Measurements from ENCODE around the gene TARBP1. TPM values are rescaled to one million over a fixed set of nuclear protein-coding genes. Genes with fewer than 3 reads are reported as not detected.

TARBP1 gene
- total and polyA plus RNA-seq, 2 of the 4 experiments (the other 2 are of a cell fraction), result 10.6 to 17.7 TPM

DNA sequence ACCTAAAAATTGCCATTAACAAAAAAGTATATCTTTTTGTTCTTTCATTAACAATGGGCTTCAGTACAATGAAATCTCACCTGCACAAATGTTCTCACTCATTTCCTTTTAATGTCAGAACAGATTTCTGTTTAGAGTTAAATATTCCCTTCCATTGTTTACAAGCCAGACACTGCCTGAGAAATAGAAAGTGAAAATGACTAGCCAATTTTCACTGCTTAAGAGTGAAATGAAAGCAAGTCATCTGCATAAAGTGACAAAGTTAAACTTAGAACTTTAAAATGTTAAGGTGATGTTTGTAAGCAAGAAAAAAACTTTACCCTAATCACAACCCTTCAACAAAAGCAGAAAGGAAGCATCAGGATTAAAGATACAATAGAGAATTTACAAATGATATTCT, 78.2 kb downstream of the TARBP1 start:
- in situ Hi-C loops (cut with MboI; ENCODE audit: low sequenced_read_pairs) (no loop called here), dilution Hi-C loops (cut with HindIII; ENCODE audit: low sequenced_read_pairs, unreplicated experiment) (no loop called here), intact Hi-C loops (cut with micrococcal nuclease) (no loop called here)
- Histone ChIP-seq H2AFZ (replicated peaks; ENCODE audit: low read length, poor library complexity) (no peak overlapping the region), H2BK120ac (ENCODE audit: low read depth, low read length) (no peak overlapping the region), H2BK15ac (ENCODE audit: low read depth, low read length) (no peak overlapping the region), H2AK5ac (ENCODE audit: low read depth, low read length) (no peak overlapping the region), H2BK20ac (ENCODE audit: low read depth, low read length) (no peak overlapping the region), H3K4ac (ENCODE audit: low read depth, low read length) (no peak overlapping the region), H2AK9ac (replicated peaks; ENCODE audit: low read depth, low read length, poor library complexity) (no peak overlapping the region), H3K23ac (ENCODE audit: low read depth, low read length) (no peak overlapping the region), H3K56ac (ENCODE audit: extremely low read depth, insufficient read depth, low read length) (no peak overlapping the region), H3K9me1 (ENCODE audit: insufficient read depth, low read length) (peaks cover 3% of the 10 kb centered on the region; the same call in 1 of the 2 replicates), H4K5ac (ENCODE audit: low read depth, low read length) (no peak overlapping the region), H4K8ac (ENCODE audit: low read depth in 2 of 2, low read length in 2 of 2) (no peak overlapping the region), H3K79me1 (ENCODE audit: low read depth in 1 of 2, low read length in 2 of 2) (no peaks in the 10 kb centered on the region), H4K91ac (ENCODE audit: insufficient read depth, low read depth, low read length) (no peak overlapping the region), H3K14ac (replicated peaks; ENCODE audit: low read depth, low read length) (no peak overlapping the region), H2BK5ac (ENCODE audit: low read depth, low read length, poor library complexity, severe bottlenecking) (no peak overlapping the region), H3K9ac (ENCODE audit: low read depth, low read length) (no peak overlapping the region), H3K4me2 (ENCODE audit: low read depth, low read length) (peak overlapping the region; percentile 15; the same call in 1 of the 2 replicates), H3K27ac (ENCODE audit: insufficient read depth, low read length) (no peak overlapping the region), H3K4me1 (ENCODE audit: control insufficient read depth, insufficient read depth, low read length) (no peaks in the 10 kb centered on the region), H4K20me1 (ENCODE audit: insufficient read depth, low read length) (no peaks in the 10 kb centered on the region), H3K9me3 (ENCODE audit: control insufficient read depth, insufficient read depth, low read length) (no peaks in the 10 kb centered on the region), H3K18ac (ENCODE audit: low read depth, low read length) (no peak overlapping the region), H3K27me3 (ENCODE audit: control insufficient read depth, insufficient read depth, low read length) (no peaks in the 10 kb centered on the region), H3K36me3 (ENCODE audit: control insufficient read depth, insufficient read depth, low read length) (no peaks in the 10 kb centered on the region), H3K4me3 (ENCODE audit: insufficient read depth, low read depth, low read length) (no peak overlapping the region)
- ATAC-seq (ENCODE audit: low read depth) (peak; percentile 41; the same call in 1 of the 2 replicates), DNase-seq (no peak)
- CTCF ChIA-PET, result no interaction called here
- TF ChIP-seq CEBPB (IDR thresholded peaks at IDR 0.05; ENCODE audit: low read depth, low read length) (no peak), BHLHE40 (IDR thresholded peaks at IDR 0.05; ENCODE audit: low read depth, low read length) (no peak), MXI1 (IDR thresholded peaks at IDR 0.05; ENCODE audit: borderline replicate concordance, low read depth, low read length) (no peak), MAZ (IDR thresholded peaks at IDR 0.05; ENCODE audit: borderline replicate concordance, low read depth, low read length) (no peak), FOS (IDR thresholded peaks at IDR 0.05; ENCODE audit: low read depth, low read length) (no peak), RFX5 (IDR thresholded peaks at IDR 0.05; ENCODE audit: low read depth, low read length) (no peak), RCOR1 (IDR thresholded peaks at IDR 0.05; ENCODE audit: insufficient replicate concordance, low read length) (no peak), SMC3 (IDR thresholded peaks at IDR 0.05; ENCODE audit: low read depth, low read length) (no peak), NFE2L2 (IDR thresholded peaks at IDR 0.05; ENCODE audit: low read depth, low read length) (no peak), RAD21 (IDR thresholded peaks at IDR 0.05; ENCODE audit: low read length) (no peak), USF2 (IDR thresholded peaks at IDR 0.05; ENCODE audit: low read depth, low read length) (no peak), CTCF (conservative IDR thresholded peaks at IDR 0.05; ENCODE audit: low read depth, low read length) (no peak), MAFK (IDR thresholded peaks at IDR 0.05; ENCODE audit: low read depth, low read length) (no peak)
- TF ChIP-seq, protein P1, sequence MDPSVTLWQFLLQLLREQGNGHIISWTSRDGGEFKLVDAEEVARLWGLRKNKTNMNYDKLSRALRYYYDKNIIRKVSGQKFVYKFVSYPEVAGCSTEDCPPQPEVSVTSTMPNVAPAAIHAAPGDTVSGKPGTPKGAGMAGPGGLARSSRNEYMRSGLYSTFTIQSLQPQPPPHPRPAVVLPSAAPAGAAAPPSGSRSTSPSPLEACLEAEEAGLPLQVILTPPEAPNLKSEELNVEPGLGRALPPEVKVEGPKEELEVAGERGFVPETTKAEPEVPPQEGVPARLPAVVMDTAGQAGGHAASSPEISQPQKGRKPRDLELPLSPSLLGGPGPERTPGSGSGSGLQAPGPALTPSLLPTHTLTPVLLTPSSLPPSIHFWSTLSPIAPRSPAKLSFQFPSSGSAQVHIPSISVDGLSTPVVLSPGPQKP (IDR thresholded peaks at IDR 0.05; ENCODE audit: borderline replicate concordance, low read depth, low read length), result no peak
- POLR2A ChIA-PET (ENCODE audit: unreplicated experiment), result no interaction called here
- no TSS peak for BruUV-seq (replicated peaks)

Data from IMR-90 (cell line).